Raji (cell line): Measurements from ENCODE around the gene SLC12A5.

Source experiments
- POLR2A ChIP-seq: IDR thresholded peaks from 2 replicates; pipeline ENCODE4 v1.6.1; 2011; ENCODE audit warnings: low read depth, low read length, control low read depth; ENCODE audit not compliant: insufficient read depth

Gene SLC12A5

GRCh38 chr20:46035713-46036112 lies 6.7 kb downstream of the SLC12A5 start:
- no peak for TF ChIP-seq POLR2A

GRCh38 chr20:46036370-46036769 lies 7.4 kb downstream of the SLC12A5 start:
- TF ChIP-seq POLR2A = no peak

- no peak for TF ChIP-seq POLR2A
Observed at GRCh38 chr20:46037036-46037435, 8.0 kb downstream of the SLC12A5 start.

- no peak for TF ChIP-seq POLR2A
Observed at GRCh38 chr20:46040902-46041535, 12.0 kb downstream of the SLC12A5 start.

- no peak for TF ChIP-seq POLR2A
Observed at GRCh38 chr20:46043556-46043955, 14.5 kb downstream of the SLC12A5 start.

- TF ChIP-seq POLR2A = no peak
Observed at GRCh38 chr20:46044896-46045295, 15.9 kb downstream of the SLC12A5 start.

- no peak for TF ChIP-seq POLR2A
Observed at GRCh38 chr20:46046588-46047310, 17.7 kb downstream of the SLC12A5 start.

GRCh38 chr20:46047821-46048220 lies 18.8 kb downstream of the SLC12A5 start:
- TF ChIP-seq POLR2A = no peak

GRCh38 chr20:46049190-46049589 lies 20.2 kb downstream of the SLC12A5 start:
- no peak for TF ChIP-seq POLR2A

- TF ChIP-seq POLR2A = no peak
Observed at GRCh38 chr20:46049815-46050214, 20.8 kb downstream of the SLC12A5 start.

GRCh38 chr20:46050444-46050843 lies 21.4 kb downstream of the SLC12A5 start:
- no peak for TF ChIP-seq POLR2A

- no peak for TF ChIP-seq POLR2A
Observed at GRCh38 chr20:46050885-46051284, 21.9 kb downstream of the SLC12A5 start.

- no peak for TF ChIP-seq POLR2A
Observed at GRCh38 chr20:46051556-46052308, 22.7 kb downstream of the SLC12A5 start.

- no peak for TF ChIP-seq POLR2A
Observed at GRCh38 chr20:46053416-46053815, 24.4 kb downstream of the SLC12A5 start.

GRCh38 chr20:46054606-46055005 lies 25.6 kb downstream of the SLC12A5 start:
- no peak for TF ChIP-seq POLR2A

GRCh38 chr20:46055269-46055668 lies 26.3 kb downstream of the SLC12A5 start:
- TF ChIP-seq POLR2A = no peak
